Measurements from ENCODE around the gene SUN2. TPM values are rescaled to one million over a fixed set of nuclear protein-coding genes. Genes with fewer than 3 reads are reported as not detected.

Gene SUN2
- total and polyA plus RNA-seq, 9 of the 15 experiments (the other 6 are each of a cell fraction or from before 2014, with no cell fraction given) = 0.11 to 42.6 (median 16.7) TPM

GRCh38 chr22:38697425-38698089 is 58.2 kb downstream of the SUN2 start (continued):
- no peak for TF ChIP-seq NR2C1 (IDR thresholded peaks at IDR 0.05)
- TF ChIP-seq NR2C1 (tag; IDR thresholded peaks at IDR 0.05) = no peak
- TF ChIP-seq FOXA1 (IDR thresholded peaks at IDR 0.05; ENCODE audit: borderline replicate concordance) = no peak
- peak; percentile 57 for TF ChIP-seq TCF3 (CRISPR knock-in tag; IDR thresholded peaks at IDR 0.05)
- 0 out of 2 replicates have a peak, but pooled peaks have one; percentile 6 for TF ChIP-seq ZNF24 (IDR thresholded peaks at IDR 0.05)

- intact Hi-C loops (cut with micrococcal nuclease) = no loop called here
- WGBS (ENCODE audit: insufficient coverage, low coverage, missing lambda C conversion rate) = 26% methylated on average over 3 of the region's 3 CpGs
- Histone ChIP-seq H3K4me2 (ENCODE audit: insufficient read depth, low read length) (peak overlapping the region; percentile 83), H2AFZ (ENCODE audit: low read depth, low read length) (no peak overlapping the region), H3K9me1 (ENCODE audit: control insufficient read depth, insufficient read depth, low read length) (peaks cover 3% of the 10 kb centered on the region), H3K27me3 (ENCODE audit: control insufficient read depth in 2 of 2, insufficient read depth in 2 of 2, low read length in 2 of 2) (no peaks in the 10 kb centered on the region), H3K27ac (ENCODE audit: extremely low read depth, low read depth, low read length) (peak overlapping the region; percentile 50), H3K4me3 (peak overlapping the region; percentile 89; the same call in 1 of the 2 replicates), H4K20me1 (replicated peaks; ENCODE audit: control insufficient read depth, insufficient read depth, low read length) (no peaks in the 10 kb centered on the region; the same call in 1 of the 2 replicates), H3K4me1 (replicated peaks in 1 of 2; ENCODE audit: control insufficient read depth in 2 of 2, insufficient read depth in 2 of 2, low read length in 2 of 2) (peaks cover 34 to 45% of the 10 kb centered on the region in 2 experiments; a peak in 4 of 5 replicates), H3K9me3 (replicated peaks; ENCODE audit: control insufficient read depth, insufficient read depth, low read depth, low read length) (no peaks in the 10 kb centered on the region), H3K79me2 (ENCODE audit: control insufficient read depth, insufficient read depth, low read length) (peaks cover 84% of the 10 kb centered on the region), H3K36me3 (ENCODE audit: control insufficient read depth, insufficient read depth, low read length) (peaks cover 49% of the 10 kb centered on the region), H3K9ac (ENCODE audit: insufficient read depth in 1 of 2, low read depth in 2 of 2, low read length in 2 of 2) (peak overlapping the region; percentile 57 to 73; a peak in 3 of 4 replicates)
- peak; percentile 52 for FAIRE-seq
- ATAC-seq = no peak
- POLR2A ChIA-PET = interaction anchor here (0.6 to 3.2 kb wide), 8 partner anchors 10 to 250 kb away, joined by 3 to 12 read pairs (median 4); partner anchors contain the start of gene TOMM22
- no TSS peak for BruUV-seq (replicated peaks)
- peak in 2 of 4 experiments; percentile 29 to 43 for DNase-seq (ENCODE audit: extremely low read depth in 1 of 4, low spot score in 3 of 4)
- CTCF ChIA-PET (ENCODE audit: low intra/inter-chr PET ratio) = no interaction called here
- in situ Hi-C loops (cut with MboI) = no loop called here
- TF ChIP-seq CTBP1 (IDR thresholded peaks at IDR 0.05; ENCODE audit: borderline replicate concordance) (no peak), STAT5B (CRISPR knock-in tag; IDR thresholded peaks at IDR 0.05) (no peak), MCM7 (IDR thresholded peaks at IDR 0.05) (no peak), ZNF184 (CRISPR knock-in tag; IDR thresholded peaks at IDR 0.05) (no peak), KAT8 (IDR thresholded peaks at IDR 0.05; ENCODE audit: low read depth) (no peak), YY1 (IDR thresholded peaks at IDR 0.05; ENCODE audit: borderline replicate concordance in 1 of 3, control insufficient read depth in 1 of 3, extremely low read depth in 1 of 3, insufficient read depth in 3 of 3, insufficient read length in 1 of 3, insufficient replicate concordance in 2 of 3, low read depth in 1 of 3, low read length in 2 of 3) (peak in 1 of 3 experiments; percentile 82), SAFB2 (IDR thresholded peaks at IDR 0.05; ENCODE audit: borderline replicate concordance, low read depth, low read length, severe bottlenecking) (no peak), DPF2 (IDR thresholded peaks at IDR 0.05) (0 out of 2 replicates have a peak, but pooled peaks have one; percentile 25), MTA2 (IDR thresholded peaks at IDR 0.05; ENCODE audit: low read depth) (no peak)
- TF ChIP-seq, protein P1, sequence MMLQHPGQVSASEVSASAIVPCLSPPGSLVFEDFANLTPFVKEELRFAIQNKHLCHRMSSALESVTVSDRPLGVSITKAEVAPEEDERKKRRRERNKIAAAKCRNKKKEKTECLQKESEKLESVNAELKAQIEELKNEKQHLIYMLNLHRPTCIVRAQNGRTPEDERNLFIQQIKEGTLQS (IDR thresholded peaks at IDR 0.05) = peak; percentile 55
- TF ChIP-seq, protein P1 (CRISPR knock-in tag; conservative IDR thresholded peaks at IDR 0.05) = no peak
These were observed 59.0 kb downstream of the SUN2 start for GRCh38 chr22:38696606-38697424.
